ENCODE data around the gene KPNA5. TPM values are rescaled to one million over a fixed set of nuclear protein-coding genes. Genes with fewer than 3 reads are reported as not detected.

Gene KPNA5
- total and polyA plus RNA-seq, 11 donors, result 1.6 to 12.5 (median 7.7) TPM

GRCh38 chr6:116648156-116648555 lies 32.9 kb upstream of the KPNA5 start:
- TF ChIP-seq POLR2A (IDR thresholded peaks at IDR 0.05) (no peak), CTCF (IDR thresholded peaks at IDR 0.05) (no peak)
- ATAC-seq (no peak), DNase-seq (no peak)
- no peaks in the 10 kb centered on the region for H3K27me3 ChIP-seq
- no peaks in the 10 kb centered on the region for H3K4me1 ChIP-seq
- H3K4me3 ChIP-seq, result no peak overlapping the region
- intact Hi-C loops (cut with DNase I), result loop anchor here in 1 of 10 donors (5.0 kb wide), 2 partner anchors 111 to 431 kb away; no protein-coding TSS in a partner anchor
- 36 to 52% (median 43%) methylated on average over 5 of the region's 5 CpGs for WGBS, 4 donors
- peaks cover 0 to 4% (median 0%) of the 10 kb centered on the region in 12 donors for H3K9me3 ChIP-seq
- peaks cover 0 to 58% (median 29%) of the 10 kb centered on the region in 9 donors for H3K36me3 ChIP-seq
- no peak overlapping the region for H3K27ac ChIP-seq

- no peaks in the 10 kb centered on the region for H3K9me3 ChIP-seq
- no peak overlapping the region for H3K27ac ChIP-seq
- peaks cover 0 to 68% (median 29%) of the 10 kb centered on the region in 9 donors for H3K36me3 ChIP-seq
- no peaks in the 10 kb centered on the region for H3K4me1 ChIP-seq
- DNase-seq (no peak), ATAC-seq (no peak)
- intact Hi-C loops (cut with DNase I), result loop anchor here in 1 of 10 donors (5.0 kb wide), 2 partner anchors 112 to 432 kb away; no protein-coding TSS in a partner anchor
- TF ChIP-seq POLR2A (IDR thresholded peaks at IDR 0.05), result no peak
- TF ChIP-seq CTCF (IDR thresholded peaks at IDR 0.05), result no peak
- H3K4me3 ChIP-seq, result no peak overlapping the region
- WGBS, 4 donors, result 92 to 95% (median 94%) methylated on average over 3 of the region's 3 CpGs
- no peaks in the 10 kb centered on the region for H3K27me3 ChIP-seq
Observed at GRCh38 chr6:116649129-116649528, 31.9 kb upstream of the KPNA5 start.

GRCh38 chr6:116651916-116652315 lies 29.1 kb upstream of the KPNA5 start:
- TF ChIP-seq CTCF (IDR thresholded peaks at IDR 0.05), result no peak
- TF ChIP-seq POLR2A (IDR thresholded peaks at IDR 0.05), result no peak
- DNase-seq (no peak), ATAC-seq (no peak)
- no peaks in the 10 kb centered on the region for H3K9me3 ChIP-seq
- intact Hi-C loops (cut with DNase I), result no loop called here
- H3K27me3 ChIP-seq, result no peaks in the 10 kb centered on the region
- WGBS, 4 donors, result 88 to 95% (median 93%) methylated on average over 4 of the region's 4 CpGs
- peaks cover 0 to 83% (median 44%) of the 10 kb centered on the region in 9 donors for H3K36me3 ChIP-seq
- H3K4me1 ChIP-seq, result no peaks in the 10 kb centered on the region
- H3K4me3 ChIP-seq, result no peak overlapping the region
- no peak overlapping the region for H3K27ac ChIP-seq

GRCh38 chr6:116661594-116661993 lies 19.4 kb upstream of the KPNA5 start:
- H3K27me3 ChIP-seq, result no peaks in the 10 kb centered on the region
- no peaks in the 10 kb centered on the region for H3K9me3 ChIP-seq
- H3K27ac ChIP-seq, result no peak overlapping the region
- peaks cover 0 to 33% (median 19%) of the 10 kb centered on the region in 9 donors for H3K36me3 ChIP-seq
- intact Hi-C loops (cut with DNase I), result no loop called here
- no peak overlapping the region for H3K4me3 ChIP-seq
- H3K4me1 ChIP-seq, result peaks cover 0 to 31% (median 8%) of the 10 kb centered on the region in 12 donors
- TF ChIP-seq POLR2A (IDR thresholded peaks at IDR 0.05) (no peak), CTCF (IDR thresholded peaks at IDR 0.05) (no peak)
- ATAC-seq (no peak), DNase-seq (no peak)
